ENCODE results near the gene TUG1.

The TUG1 gene

GRCh38 chr22:30931541-30932300 is 37.3 kb upstream of the TUG1 start:
- POLR2A ChIA-PET, result no interaction called here
- CTCF ChIA-PET, result interaction anchor here (0.7 to 4.4 kb wide), 5 partner anchors 10 to 218 kb away, joined by 3 to 46 read pairs (median 4); no protein-coding TSS in a partner anchor
- no peak for DNase-seq (ENCODE audit: low read depth, low spot score)
- no peak for TF ChIP-seq CTCF (IDR thresholded peaks at IDR 0.05; ENCODE audit: insufficient read depth, low read length, missing control alignments)
- H3K4me3 ChIP-seq (ENCODE audit: low read depth, low read length), result no peak overlapping the region

GRCh38 chr22:30932661-30933060 is 36.4 kb upstream of the TUG1 start:
- CTCF ChIA-PET, result interaction anchor here (0.7 to 4.4 kb wide), 3 partner anchors 11 to 170 kb away, joined by 3 to 46 read pairs (median 4); no protein-coding TSS in a partner anchor
- no peak overlapping the region for H3K4me3 ChIP-seq (ENCODE audit: low read depth, low read length)
- POLR2A ChIA-PET, result no interaction called here
- DNase-seq (ENCODE audit: low read depth, low spot score), result no peak
- no peak for TF ChIP-seq CTCF (IDR thresholded peaks at IDR 0.05; ENCODE audit: insufficient read depth, low read length, missing control alignments)

- DNase-seq (ENCODE audit: low read depth, low spot score), result no peak
- H3K4me3 ChIP-seq (ENCODE audit: low read depth, low read length), result no peak overlapping the region
- ChIA-PET CTCF (interaction anchor here (1.0 to 4.4 kb wide), 2 partner anchors 12 to 13 kb away, joined by 3 to 46 read pairs; no protein-coding TSS in a partner anchor), POLR2A (no interaction called here)
- TF ChIP-seq CTCF (IDR thresholded peaks at IDR 0.05; ENCODE audit: insufficient read depth, low read length, missing control alignments), result no peak
Observed at GRCh38 chr22:30933457-30933856, 35.6 kb upstream of the TUG1 start.

- DNase-seq (ENCODE audit: low read depth, low spot score), result no peak
- ChIA-PET POLR2A (interaction anchor here (1.1 kb wide), 1 partner anchor 12 kb away, joined by 3 read pairs; no protein-coding TSS in a partner anchor), CTCF (interaction anchor here (1.0 kb wide), 1 partner anchor 13 kb away, joined by 3 read pairs; no protein-coding TSS in a partner anchor)
- no peak overlapping the region for H3K4me3 ChIP-seq (ENCODE audit: low read depth, low read length)
- TF ChIP-seq CTCF (IDR thresholded peaks at IDR 0.05; ENCODE audit: insufficient read depth, low read length, missing control alignments), result no peak
Observed at GRCh38 chr22:30934053-30934452, 35.0 kb upstream of the TUG1 start.

- POLR2A ChIA-PET, result no interaction called here
- no peak for TF ChIP-seq CTCF (IDR thresholded peaks at IDR 0.05; ENCODE audit: insufficient read depth, low read length, missing control alignments)
- no peak overlapping the region for H3K4me3 ChIP-seq (ENCODE audit: low read depth, low read length)
- CTCF ChIA-PET, result interaction anchor here (1.3 to 5.2 kb wide), 2 partner anchors 20 to 307 kb away, joined by 3 to 30 read pairs; no protein-coding TSS in a partner anchor
- no peak for DNase-seq (ENCODE audit: low read depth, low spot score)
Observed at GRCh38 chr22:30940685-30941362, 28.2 kb upstream of the TUG1 start.

- no peak overlapping the region for H3K4me3 ChIP-seq (ENCODE audit: low read depth, low read length)
- no peak for TF ChIP-seq CTCF (IDR thresholded peaks at IDR 0.05; ENCODE audit: insufficient read depth, low read length, missing control alignments)
- POLR2A ChIA-PET, result no interaction called here
- no peak for DNase-seq (ENCODE audit: low read depth, low spot score)
- CTCF ChIA-PET, result interaction anchor here (1.0 to 1.3 kb wide), 2 partner anchors 21 to 307 kb away, joined by 3 read pairs; no protein-coding TSS in a partner anchor
Observed at GRCh38 chr22:30941363-30941740, 27.7 kb upstream of the TUG1 start.
